HG03108 (cell line): ENCODE measurements around the gene SMIM24.
A peak's percentile ranks its signal among the peaks of the same experiment; 100 is the strongest.
"Not testable (repeated sequence)": the region's sequence is repeated elsewhere in the genome, so short reads cannot be mapped to it uniquely, and the experiment has no call there.

Experiments used
- ATAC-seq: cut with Tn5 transposase; IDR thresholded peaks from one replicate; pipeline ENCODE4 v1.9.1; 2021; ENCODE audit warnings: moderate library complexity; ENCODE audit not compliant: unreplicated experiment

SMIM24 gene

DNA sequence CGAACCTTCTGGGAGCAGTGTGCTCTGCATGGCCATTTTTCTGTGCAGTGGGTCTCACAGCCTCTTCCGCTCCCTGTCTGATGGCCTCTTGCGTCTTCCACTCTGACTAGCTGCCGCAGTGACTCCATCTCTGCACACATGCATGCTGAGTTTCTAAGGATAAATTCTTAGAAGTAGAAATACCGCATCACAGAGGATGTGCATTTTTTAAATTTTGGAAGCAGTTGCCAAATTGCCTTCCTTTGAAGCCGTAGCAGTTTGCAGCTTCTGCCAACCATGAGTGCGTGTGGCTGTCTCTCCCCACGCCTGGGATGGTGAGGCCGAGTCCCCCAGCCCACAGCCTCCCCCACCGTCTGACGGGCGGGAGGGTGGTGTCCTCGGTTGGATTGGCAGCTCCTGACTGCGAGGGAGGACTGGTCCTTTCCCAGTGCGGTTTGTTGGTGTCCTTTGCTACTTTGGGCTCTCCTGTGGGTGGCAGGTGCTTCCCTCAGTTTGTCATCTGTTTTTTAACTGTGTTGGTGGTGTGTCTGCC lies 35.6 kb upstream of the SMIM24 start:
- ATAC-seq: no peak

GRCh38 chr19:3514930-3515329 lies 34.6 kb upstream of the SMIM24 start:
- ATAC-seq: no peak

- no peak for ATAC-seq
Measured at GRCh38 chr19:3513229-3514140, 33.2 kb upstream of the SMIM24 start.

DNA sequence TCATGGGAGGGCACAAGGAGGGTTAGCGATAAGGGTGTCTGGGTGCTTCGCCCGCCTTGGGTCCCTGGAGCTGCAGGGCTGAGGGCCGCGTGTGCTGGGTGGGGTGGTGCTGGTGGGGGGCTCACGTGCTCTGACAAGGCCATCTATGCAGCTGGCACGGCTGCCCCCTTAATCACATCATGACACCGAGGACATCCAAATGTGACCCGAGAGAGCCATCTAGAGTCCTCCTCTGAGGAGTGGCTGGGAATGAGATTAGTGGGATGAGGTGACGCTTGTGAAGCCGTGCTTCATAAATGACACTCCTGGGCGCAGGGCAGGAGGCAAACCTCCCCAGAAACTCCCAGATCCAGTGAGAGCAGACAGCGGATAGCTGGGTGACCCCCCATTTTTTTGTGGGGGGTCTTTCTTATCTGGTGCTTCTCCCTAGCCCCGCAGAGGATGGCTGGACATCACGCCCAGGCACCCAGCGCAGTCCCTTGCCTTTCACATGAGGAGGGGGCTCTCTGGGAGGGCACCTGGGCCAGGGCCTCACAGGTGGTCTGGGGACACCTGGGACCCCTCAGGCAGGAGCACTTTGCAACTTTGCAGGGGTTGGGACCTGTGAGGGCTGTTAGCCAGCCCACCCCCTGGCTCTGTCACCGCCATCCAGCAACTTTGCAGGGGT lies 32.4 kb upstream of the SMIM24 start:
- no peak for ATAC-seq

GRCh38 chr19:3511506-3512251 lies 31.4 kb upstream of the SMIM24 start:
- ATAC-seq: no peak

DNA sequence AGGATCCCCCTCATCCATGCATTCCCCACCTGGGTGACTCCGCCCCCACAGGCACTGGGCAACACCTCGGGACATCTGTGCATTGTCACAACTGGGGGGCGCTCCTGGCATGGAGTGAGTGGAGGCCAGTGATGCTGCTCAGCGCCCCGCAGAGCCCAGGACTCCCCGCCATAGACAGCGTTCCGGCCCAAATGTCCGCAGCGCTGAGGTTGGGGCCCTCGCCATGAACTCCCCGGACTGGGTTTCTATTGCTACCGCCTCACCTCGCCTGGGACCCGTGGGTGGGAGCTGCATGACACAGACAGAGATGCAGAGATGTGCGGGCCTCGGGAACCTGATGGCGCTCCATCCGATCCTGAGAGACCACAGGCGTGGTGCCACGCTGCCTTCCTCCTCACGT lies 30.4 kb upstream of the SMIM24 start:
- ATAC-seq: no peak

GRCh38 chr19:3509566-3509989 lies 29.3 kb upstream of the SMIM24 start:
- no peak for ATAC-seq

GRCh38 chr19:3508771-3509535 lies 28.6 kb upstream of the SMIM24 start:
- ATAC-seq: no peak

- not testable (repeated sequence) for ATAC-seq
Measured at GRCh38 chr19:3508121-3508661, 27.9 kb upstream of the SMIM24 start.

DNA sequence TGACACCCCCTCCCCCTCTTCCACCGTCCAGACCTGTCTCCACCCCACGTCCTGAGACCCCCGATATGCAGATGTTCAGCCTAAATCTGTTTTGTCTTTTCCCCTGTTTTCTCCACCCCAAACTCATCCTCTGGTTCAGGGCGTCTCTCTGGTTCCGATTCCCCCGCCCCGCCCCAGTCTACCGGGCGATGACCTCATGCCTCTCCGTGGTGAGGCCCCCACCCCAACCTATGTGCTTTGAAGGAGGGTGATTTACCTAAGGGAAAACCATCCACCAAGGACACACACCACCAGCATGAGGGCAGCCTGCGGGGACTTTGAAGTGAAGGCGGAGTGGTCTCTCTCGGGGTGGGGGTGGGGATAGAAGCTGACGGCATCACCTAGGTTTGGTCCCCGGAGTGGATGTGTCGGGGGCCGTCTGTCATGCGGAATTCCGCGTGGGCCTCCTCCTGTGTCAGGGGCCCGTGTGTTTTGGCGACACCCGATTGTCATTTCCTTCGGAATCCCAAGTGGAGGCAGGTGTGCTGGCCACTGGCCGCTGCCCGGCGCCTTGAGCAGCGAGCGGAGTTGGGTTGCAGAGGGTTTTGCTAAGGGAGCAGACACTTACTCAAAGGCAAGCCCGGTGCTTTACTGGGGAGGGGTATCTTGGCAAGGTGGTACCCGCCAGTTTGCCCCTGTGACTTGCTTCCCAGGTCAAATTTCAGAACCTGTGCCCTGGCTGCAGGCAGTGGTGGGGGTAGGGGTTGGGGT lies 27.2 kb upstream of the SMIM24 start:
- no peak for ATAC-seq

- peak; percentile 8 for ATAC-seq
Measured at GRCh38 chr19:3506384-3507340, 26.3 kb upstream of the SMIM24 start.

DNA sequence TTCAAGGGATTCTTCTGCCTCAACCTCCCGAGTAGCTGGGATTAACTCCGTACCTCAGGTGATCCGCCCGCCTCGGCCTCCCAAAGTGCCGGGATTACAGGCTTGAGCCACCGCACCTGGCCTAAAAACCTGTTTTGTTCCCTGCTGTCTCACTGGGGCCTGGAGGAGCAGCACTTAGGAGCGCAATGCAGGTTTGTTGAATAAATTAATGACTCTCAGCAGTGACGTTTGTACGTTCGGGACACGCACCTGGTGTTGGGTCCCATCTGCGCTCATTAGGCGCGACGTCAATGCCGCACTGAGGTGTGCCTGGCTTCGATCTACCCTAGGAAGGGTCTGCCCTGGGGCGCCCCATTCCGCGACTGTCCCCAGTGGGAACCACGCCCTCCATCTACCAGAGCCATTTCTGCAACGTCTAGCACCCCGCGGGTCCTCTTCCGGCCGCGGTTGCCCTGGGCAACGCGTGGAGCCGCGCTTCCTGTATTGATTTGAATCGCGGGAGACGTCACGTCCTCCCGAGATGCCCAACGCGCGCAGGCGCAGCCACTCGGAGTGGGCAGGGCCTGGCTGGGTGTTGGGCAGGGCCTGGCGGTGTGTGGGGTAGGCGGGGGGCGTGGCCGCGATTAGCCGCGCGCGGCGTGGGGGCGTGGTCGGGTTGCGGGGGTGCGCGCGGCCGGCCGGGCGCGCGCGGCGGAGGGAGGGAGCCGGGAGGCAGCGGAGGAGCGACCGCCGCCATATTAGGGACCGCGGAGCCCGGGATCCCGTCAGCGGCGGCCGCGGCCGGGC lies 25.5 kb upstream of the SMIM24 start, which contains the start of gene FZR1:
TSS of gene FZR1 (plus strand) at position 714 of the 786 bp plus-strand sequence. CDS start 16,679 bp downstream, outside the sequence.
- ATAC-seq: peak; percentile 83

- no peak for ATAC-seq
Measured at GRCh38 chr19:3504735-3505134, 24.4 kb upstream of the SMIM24 start.

DNA sequence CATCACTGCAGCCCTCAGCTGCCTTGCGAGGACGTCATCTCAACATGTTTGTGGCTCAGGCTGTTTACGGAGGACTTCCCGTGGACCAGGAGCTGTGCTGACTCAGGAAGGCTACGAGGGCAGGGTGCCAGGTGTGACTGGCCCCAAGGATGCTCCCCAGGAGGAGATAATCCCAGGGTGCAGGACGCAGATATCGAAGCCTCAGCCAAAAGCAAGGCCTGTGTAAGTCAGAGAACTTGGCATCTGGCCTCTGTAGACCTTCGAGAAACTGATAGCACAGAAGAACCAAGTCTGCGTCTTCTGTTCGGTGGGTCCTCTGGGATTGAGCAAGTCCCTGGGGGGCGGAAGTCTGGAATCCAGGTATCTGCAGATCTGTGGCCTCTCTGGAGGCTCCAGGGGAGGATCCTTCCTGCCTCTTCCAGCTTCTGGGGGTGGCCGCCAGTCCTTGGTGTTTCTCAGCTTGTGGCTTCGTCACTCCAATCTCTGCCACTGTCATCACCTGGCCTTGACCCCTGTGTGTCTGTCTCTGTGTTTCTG lies 22.8 kb upstream of the SMIM24 start:
- ATAC-seq: no peak

DNA sequence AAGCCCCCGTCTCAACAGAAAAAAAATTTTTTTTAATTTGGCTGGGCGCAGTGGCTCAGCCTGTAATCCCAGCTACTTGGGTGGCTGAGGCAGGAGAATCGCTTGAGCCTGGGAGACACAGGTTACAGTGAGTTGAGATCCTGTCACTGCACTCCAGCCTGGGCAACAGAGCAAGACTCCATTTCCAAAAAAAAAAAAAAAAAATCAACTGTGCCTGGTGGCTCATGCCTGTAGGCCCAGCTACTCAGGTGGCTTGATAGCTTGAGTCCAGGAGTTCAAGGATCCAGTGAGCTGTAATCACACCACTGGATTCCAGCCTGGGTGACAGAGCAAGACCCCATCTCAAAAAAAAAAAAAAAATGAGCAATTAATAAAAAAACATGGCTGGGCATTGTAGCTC lies 21.5 kb upstream of the SMIM24 start:
- no peak for ATAC-seq

- ATAC-seq: peak; percentile 84
Measured at GRCh38 chr19:3500429-3501101, 20.2 kb upstream of the SMIM24 start, which contains the start of gene DOHH. TSS of gene DOHH (minus strand) at chr19:3500674. CDS start at chr19:3496814, 3,860 bp downstream.
